T1000 (cell line): ENCODE data around the gene XYLT1.

ENCODE experiments used
- DNase-seq: peaks from one replicate; lab custom pipeline; 2025; ENCODE audit warnings: mixed read lengths; lab: John Stamatoyannopoulos, UW

Gene XYLT1

GRCh38 chr16:17397499-17397891 lies 73.3 kb downstream of the XYLT1 start:
- peak; percentile 49 for DNase-seq

GRCh38 chr16:17396762-17397498 lies 73.8 kb downstream of the XYLT1 start:
- no peak for DNase-seq

- no peak for DNase-seq
Observed at GRCh38 chr16:17395849-17396480, 74.8 kb downstream of the XYLT1 start.

- DNase-seq: no peak
Observed at GRCh38 chr16:17392857-17393692, 77.7 kb downstream of the XYLT1 start.

GRCh38 chr16:17392127-17392856 lies 78.5 kb downstream of the XYLT1 start:
- no peak for DNase-seq

GRCh38 chr16:17391715-17392114 lies 79.0 kb downstream of the XYLT1 start:
- DNase-seq: no peak

GRCh38 chr16:17389384-17389783 lies 81.4 kb downstream of the XYLT1 start:
- peak; percentile 49 for DNase-seq

GRCh38 chr16:17387256-17387655 lies 83.5 kb downstream of the XYLT1 start:
- DNase-seq: no peak

GRCh38 chr16:17386229-17386628 lies 84.5 kb downstream of the XYLT1 start:
- DNase-seq: no peak

- DNase-seq: no peak
Observed at GRCh38 chr16:17384471-17384870, 86.3 kb downstream of the XYLT1 start.

- DNase-seq: no peak
Observed at GRCh38 chr16:17382949-17383863, 87.6 kb downstream of the XYLT1 start.

GRCh38 chr16:17382514-17382913 lies 88.2 kb downstream of the XYLT1 start:
- no peak for DNase-seq

- DNase-seq: no peak
Observed at GRCh38 chr16:17381784-17382183, 89.0 kb downstream of the XYLT1 start.

- DNase-seq: no peak
Observed at GRCh38 chr16:17380613-17381012, 90.1 kb downstream of the XYLT1 start.

GRCh38 chr16:17379121-17379571 lies 91.6 kb downstream of the XYLT1 start:
- DNase-seq: no peak

GRCh38 chr16:17377360-17378324 lies 93.1 kb downstream of the XYLT1 start:
- no peak for DNase-seq

GRCh38 chr16:17375461-17376304 lies 95.1 kb downstream of the XYLT1 start:
- DNase-seq: no peak

- DNase-seq: no peak
Observed at GRCh38 chr16:17374668-17375255, 96.0 kb downstream of the XYLT1 start.
